WTC11 (cell line): ENCODE measurements around the gene UHRF1. TPM values are rescaled to one million over a fixed set of nuclear protein-coding genes. Genes with fewer than 3 reads are reported as not detected.
A peak's percentile ranks its signal among the peaks of the same experiment; 100 is the strongest.

ENCODE experiments used
- ATAC-seq: fragments of 200-7000 bp; cut with Tn5 transposase; 2 replicates; pipeline ENCODE4 v1.10.0; 2021; ENCODE audit warnings: mild to moderate bottlenecking, moderate library complexity
- CTCF ChIA-PET: fragments of 300-600 bp; sonication (Branson Sonifier 250); formaldehyde crosslinking; loops from one replicate; lab custom pipeline; 2021; ENCODE audit warnings: antibody characterized with exemption; lab: Charles Lee
- POLR2A ChIA-PET: fragments of 350-600 bp; sonication (Branson Sonifier 250); formaldehyde crosslinking; loops from one replicate; lab custom pipeline; 2021; ENCODE audit warnings: antibody characterized with exemption; lab: Charles Lee
- DNase-seq: peaks from one replicate; pipeline ENCODE4 v3.0.0; 2021; ENCODE audit warnings: low spot score
- H3K27ac Mint-ChIP-seq: 2 replicates; pipeline ENCODE4 v1.8.0; 2021; ENCODE audit warnings: mixed read lengths
- H3K27me3 Mint-ChIP-seq: 2 replicates; pipeline ENCODE4 v1.8.0; 2021; ENCODE audit warnings: low read depth, mild to moderate bottlenecking, moderate library complexity, mixed read lengths
- H3K36me3 Mint-ChIP-seq: 2 replicates; pipeline ENCODE4 v1.8.0; 2021; ENCODE audit warnings: mixed read lengths
- H3K4me1 Mint-ChIP-seq: 2 replicates; pipeline ENCODE4 v1.8.0; 2022; ENCODE audit warnings: mixed read lengths
- H3K4me3 Mint-ChIP-seq: 2 replicates; pipeline ENCODE4 v1.8.0; 2021; ENCODE audit warnings: mild to moderate bottlenecking, moderate library complexity, mixed read lengths
- H3K9me3 Mint-ChIP-seq: 2 replicates; pipeline ENCODE4 v1.8.0; 2021; ENCODE audit warnings: mixed read lengths
- CTCF ChIP-seq: fragments of 200-600 bp; IDR thresholded peaks from 2 replicates; pipeline ENCODE4 v1.8.0; 2022; ENCODE audit warnings: antibody characterized with exemption
- ELF4 ChIP-seq: sonication (generic); formaldehyde crosslinking; IDR thresholded peaks from 2 replicates; pipeline ENCODE4 v1.8.1; 2022; ENCODE audit warnings: low read depth, mild to moderate bottlenecking, moderate library complexity, missing genetic modification reagents
- FOXK1 ChIP-seq: sonication (generic); formaldehyde crosslinking; IDR thresholded peaks from 2 replicates; pipeline ENCODE4 v1.8.0; 2022; ENCODE audit warnings: mild to moderate bottlenecking, moderate library complexity, missing genetic modification reagents
- MXD4 ChIP-seq: fragments of 250-450 bp; sonication (Bioruptor Pico); IDR thresholded peaks from 2 replicates; pipeline ENCODE4 v1.8.0; 2021; ENCODE audit warnings: mild to moderate bottlenecking, moderate library complexity, borderline replicate concordance
- NFYB ChIP-seq: sonication (generic); formaldehyde crosslinking; conservative IDR thresholded peaks from 2 replicates; pipeline ENCODE4 v1.8.0; 2022; ENCODE audit warnings: low read depth, missing genetic modification reagents
- NR1H2 ChIP-seq: sonication (generic); formaldehyde crosslinking; IDR thresholded peaks from 2 replicates; pipeline ENCODE4 v1.9.0; 2021; ENCODE audit warnings: mild to moderate bottlenecking, moderate library complexity, missing genetic modification reagents
- RORB ChIP-seq: fragments of 250-450 bp; sonication (Bioruptor Pico); IDR thresholded peaks from 2 replicates; pipeline ENCODE4 v1.9.0; 2021; ENCODE audit warnings: mild to moderate bottlenecking
- TCF7 ChIP-seq: sonication (generic); formaldehyde crosslinking; IDR thresholded peaks from 2 replicates; pipeline ENCODE4 v1.8.0; 2022; ENCODE audit warnings: mild to moderate bottlenecking, low read depth, missing genetic modification reagents, moderate library complexity
- TEAD4 ChIP-seq: sonication (generic); formaldehyde crosslinking; IDR thresholded peaks from 2 replicates; pipeline ENCODE4 v1.8.0; 2022; ENCODE audit warnings: mild to moderate bottlenecking, missing genetic modification reagents
- ZBTB21 ChIP-seq: sonication (generic); formaldehyde crosslinking; IDR thresholded peaks from 2 replicates; pipeline ENCODE4 v1.8.1; 2023; ENCODE audit warnings: mild to moderate bottlenecking, missing genetic modification reagents, borderline replicate concordance
- total RNA-seq: library from RNA; stranded (reverse); gene quantifications from 3 replicates; pipeline ENCODE4 v1.2.3, GENCODE V29; 2021
- TF ChIP-seq, protein P1 (sequence below): sonication (generic); formaldehyde crosslinking; IDR thresholded peaks from 2 replicates; pipeline ENCODE4 v1.8.0; 2023; ENCODE audit warnings: missing genetic modification reagents, mild to moderate bottlenecking, borderline replicate concordance
- TF ChIP-seq, protein P2 (sequence below): sonication (generic); formaldehyde crosslinking; IDR thresholded peaks from 2 replicates; pipeline ENCODE4 v1.8.1; 2022; ENCODE audit warnings: low read depth, mild to moderate bottlenecking, moderate library complexity, missing genetic modification reagents, borderline replicate concordance
- TF ChIP-seq, protein P3 (sequence below): sonication (generic); formaldehyde crosslinking; IDR thresholded peaks from 2 replicates; pipeline ENCODE4 v1.8.1; 2022; ENCODE audit warnings: mild to moderate bottlenecking, missing genetic modification reagents, moderate library complexity, borderline replicate concordance
- TF ChIP-seq, protein P4 (sequence below): sonication (generic); formaldehyde crosslinking; IDR thresholded peaks from 2 replicates; pipeline ENCODE4 v1.8.0; 2023; ENCODE audit warnings: mild to moderate bottlenecking, missing genetic modification reagents
- TF ChIP-seq, protein P5 (sequence below): sonication (generic); formaldehyde crosslinking; IDR thresholded peaks from 2 replicates; pipeline ENCODE4 v1.8.0; 2022; ENCODE audit warnings: mild to moderate bottlenecking, missing genetic modification reagents

Gene UHRF1
- total RNA-seq, 1 experiment from 2014 or later, result 42.5 TPM

- TF ChIP-seq, protein P1, sequence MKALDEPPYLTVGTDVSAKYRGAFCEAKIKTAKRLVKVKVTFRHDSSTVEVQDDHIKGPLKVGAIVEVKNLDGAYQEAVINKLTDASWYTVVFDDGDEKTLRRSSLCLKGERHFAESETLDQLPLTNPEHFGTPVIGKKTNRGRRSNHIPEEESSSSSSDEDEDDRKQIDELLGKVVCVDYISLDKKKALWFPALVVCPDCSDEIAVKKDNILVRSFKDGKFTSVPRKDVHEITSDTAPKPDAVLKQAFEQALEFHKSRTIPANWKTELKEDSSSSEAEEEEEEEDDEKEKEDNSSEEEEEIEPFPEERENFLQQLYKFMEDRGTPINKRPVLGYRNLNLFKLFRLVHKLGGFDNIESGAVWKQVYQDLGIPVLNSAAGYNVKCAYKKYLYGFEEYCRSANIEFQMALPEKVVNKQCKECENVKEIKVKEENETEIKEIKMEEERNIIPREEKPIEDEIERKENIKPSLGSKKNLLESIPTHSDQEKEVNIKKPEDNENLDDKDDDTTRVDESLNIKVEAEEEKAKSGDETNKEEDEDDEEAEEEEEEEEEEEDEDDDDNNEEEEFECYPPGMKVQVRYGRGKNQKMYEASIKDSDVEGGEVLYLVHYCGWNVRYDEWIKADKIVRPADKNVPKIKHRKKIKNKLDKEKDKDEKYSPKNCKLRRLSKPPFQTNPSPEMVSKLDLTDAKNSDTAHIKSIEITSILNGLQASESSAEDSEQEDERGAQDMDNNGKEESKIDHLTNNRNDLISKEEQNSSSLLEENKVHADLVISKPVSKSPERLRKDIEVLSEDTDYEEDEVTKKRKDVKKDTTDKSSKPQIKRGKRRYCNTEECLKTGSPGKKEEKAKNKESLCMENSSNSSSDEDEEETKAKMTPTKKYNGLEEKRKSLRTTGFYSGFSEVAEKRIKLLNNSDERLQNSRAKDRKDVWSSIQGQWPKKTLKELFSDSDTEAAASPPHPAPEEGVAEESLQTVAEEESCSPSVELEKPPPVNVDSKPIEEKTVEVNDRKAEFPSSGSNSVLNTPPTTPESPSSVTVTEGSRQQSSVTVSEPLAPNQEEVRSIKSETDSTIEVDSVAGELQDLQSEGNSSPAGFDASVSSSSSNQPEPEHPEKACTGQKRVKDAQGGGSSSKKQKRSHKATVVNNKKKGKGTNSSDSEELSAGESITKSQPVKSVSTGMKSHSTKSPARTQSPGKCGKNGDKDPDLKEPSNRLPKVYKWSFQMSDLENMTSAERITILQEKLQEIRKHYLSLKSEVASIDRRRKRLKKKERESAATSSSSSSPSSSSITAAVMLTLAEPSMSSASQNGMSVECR (CRISPR knock-in tag), result no peak
- TF ChIP-seq ELF4 (CRISPR knock-in tag) (0 out of 2 replicates have a peak, but pooled peaks have one; percentile 35), MXD4 (no peak), TCF7 (CRISPR knock-in tag) (no peak), TEAD4 (CRISPR knock-in tag) (no peak), NFYB (CRISPR knock-in tag) (peak; percentile 64), FOXK1 (no peak), ZBTB21 (no peak), CTCF (no peak)
- TF ChIP-seq, protein P2, sequence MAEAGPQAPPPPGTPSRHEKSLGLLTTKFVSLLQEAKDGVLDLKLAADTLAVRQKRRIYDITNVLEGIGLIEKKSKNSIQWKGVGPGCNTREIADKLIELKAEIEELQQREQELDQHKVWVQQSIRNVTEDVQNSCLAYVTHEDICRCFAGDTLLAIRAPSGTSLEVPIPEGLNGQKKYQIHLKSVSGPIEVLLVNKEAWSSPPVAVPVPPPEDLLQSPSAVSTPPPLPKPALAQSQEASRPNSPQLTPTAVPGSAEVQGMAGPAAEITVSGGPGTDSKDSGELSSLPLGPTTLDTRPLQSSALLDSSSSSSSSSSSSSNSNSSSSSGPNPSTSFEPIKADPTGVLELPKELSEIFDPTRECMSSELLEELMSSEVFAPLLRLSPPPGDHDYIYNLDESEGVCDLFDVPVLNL (CRISPR knock-in tag), result peak; percentile 78
- TF ChIP-seq, protein P3, sequence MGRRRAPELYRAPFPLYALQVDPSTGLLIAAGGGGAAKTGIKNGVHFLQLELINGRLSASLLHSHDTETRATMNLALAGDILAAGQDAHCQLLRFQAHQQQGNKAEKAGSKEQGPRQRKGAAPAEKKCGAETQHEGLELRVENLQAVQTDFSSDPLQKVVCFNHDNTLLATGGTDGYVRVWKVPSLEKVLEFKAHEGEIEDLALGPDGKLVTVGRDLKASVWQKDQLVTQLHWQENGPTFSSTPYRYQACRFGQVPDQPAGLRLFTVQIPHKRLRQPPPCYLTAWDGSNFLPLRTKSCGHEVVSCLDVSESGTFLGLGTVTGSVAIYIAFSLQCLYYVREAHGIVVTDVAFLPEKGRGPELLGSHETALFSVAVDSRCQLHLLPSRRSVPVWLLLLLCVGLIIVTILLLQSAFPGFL, result no peak
- TF ChIP-seq, protein P4, sequence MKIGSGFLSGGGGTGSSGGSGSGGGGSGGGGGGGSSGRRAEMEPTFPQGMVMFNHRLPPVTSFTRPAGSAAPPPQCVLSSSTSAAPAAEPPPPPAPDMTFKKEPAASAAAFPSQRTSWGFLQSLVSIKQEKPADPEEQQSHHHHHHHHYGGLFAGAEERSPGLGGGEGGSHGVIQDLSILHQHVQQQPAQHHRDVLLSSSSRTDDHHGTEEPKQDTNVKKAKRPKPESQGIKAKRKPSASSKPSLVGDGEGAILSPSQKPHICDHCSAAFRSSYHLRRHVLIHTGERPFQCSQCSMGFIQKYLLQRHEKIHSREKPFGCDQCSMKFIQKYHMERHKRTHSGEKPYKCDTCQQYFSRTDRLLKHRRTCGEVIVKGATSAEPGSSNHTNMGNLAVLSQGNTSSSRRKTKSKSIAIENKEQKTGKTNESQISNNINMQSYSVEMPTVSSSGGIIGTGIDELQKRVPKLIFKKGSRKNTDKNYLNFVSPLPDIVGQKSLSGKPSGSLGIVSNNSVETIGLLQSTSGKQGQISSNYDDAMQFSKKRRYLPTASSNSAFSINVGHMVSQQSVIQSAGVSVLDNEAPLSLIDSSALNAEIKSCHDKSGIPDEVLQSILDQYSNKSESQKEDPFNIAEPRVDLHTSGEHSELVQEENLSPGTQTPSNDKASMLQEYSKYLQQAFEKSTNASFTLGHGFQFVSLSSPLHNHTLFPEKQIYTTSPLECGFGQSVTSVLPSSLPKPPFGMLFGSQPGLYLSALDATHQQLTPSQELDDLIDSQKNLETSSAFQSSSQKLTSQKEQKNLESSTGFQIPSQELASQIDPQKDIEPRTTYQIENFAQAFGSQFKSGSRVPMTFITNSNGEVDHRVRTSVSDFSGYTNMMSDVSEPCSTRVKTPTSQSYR (CRISPR knock-in tag), result 0 out of 2 replicates have a peak, but pooled peaks have one; percentile 37
These were observed at the start of gene UHRF1 (continued) for GRCh38 chr19:4909156-4909896.

DNA sequence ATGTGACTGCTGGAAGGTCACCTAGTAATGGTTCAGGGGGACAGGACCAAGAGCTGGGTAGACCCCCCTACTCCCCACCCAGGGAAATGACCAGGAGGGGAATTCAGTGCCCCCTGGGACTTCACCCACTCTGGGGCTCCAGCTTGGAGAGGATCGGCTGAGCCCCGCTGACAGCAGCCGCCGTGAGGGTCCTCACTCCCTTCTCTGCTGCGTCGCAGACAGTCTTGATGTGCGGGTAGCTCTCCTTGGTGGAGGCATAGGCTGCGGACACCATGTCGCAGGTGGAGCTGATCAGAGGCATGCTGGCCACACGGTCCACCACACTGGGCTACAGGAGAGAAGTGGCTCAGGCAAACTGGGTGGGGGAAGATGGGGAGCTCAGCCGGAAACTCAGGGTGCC is 49.6 kb upstream of the UHRF1 start:
- no peak overlapping the region for H3K4me3 Mint-ChIP-seq
- no peaks in the 10 kb centered on the region for H3K27me3 Mint-ChIP-seq
- DNase-seq (no peak), ATAC-seq (no peak)
- H3K9me3 Mint-ChIP-seq, result no peaks in the 10 kb centered on the region
- no peaks in the 10 kb centered on the region for H3K4me1 Mint-ChIP-seq
- CTCF ChIA-PET, result interaction anchor here (0.6 to 3.3 kb wide), 4 partner anchors 8 to 815 kb away, joined by 4 to 19 read pairs (median 7); no protein-coding TSS in a partner anchor
- TF ChIP-seq TEAD4 (CRISPR knock-in tag), result no peak
- no peak for TF ChIP-seq NR1H2 (CRISPR knock-in tag)
- TF ChIP-seq, protein P5, sequence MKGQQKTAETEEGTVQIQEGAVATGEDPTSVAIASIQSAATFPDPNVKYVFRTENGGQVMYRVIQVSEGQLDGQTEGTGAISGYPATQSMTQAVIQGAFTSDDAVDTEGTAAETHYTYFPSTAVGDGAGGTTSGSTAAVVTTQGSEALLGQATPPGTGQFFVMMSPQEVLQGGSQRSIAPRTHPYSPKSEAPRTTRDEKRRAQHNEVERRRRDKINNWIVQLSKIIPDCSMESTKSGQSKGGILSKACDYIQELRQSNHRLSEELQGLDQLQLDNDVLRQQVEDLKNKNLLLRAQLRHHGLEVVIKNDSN (CRISPR knock-in tag), result no peak
- TF ChIP-seq RORB, result no peak
- H3K36me3 Mint-ChIP-seq, result peaks cover 19% of the 10 kb centered on the region
- H3K27ac Mint-ChIP-seq, result no peak overlapping the region
- POLR2A ChIA-PET, result no interaction called here
